Measurements from ENCODE around the gene ATP8B1. TPM values are rescaled to one million over a fixed set of nuclear protein-coding genes. Genes with fewer than 3 reads are reported as not detected.

ATP8B1 gene
- total and polyA plus RNA-seq, 11 donors = 3.0 to 12.8 (median 6.2) TPM

GRCh38 chr18:57816208-57816954 is 13.3 kb upstream of the ATP8B1 start:
- Histone ChIP-seq H3K27me3 (no peaks in the 10 kb centered on the region), H3K27ac (no peak overlapping the region), H3K4me1 (peaks cover 0 to 20% (median 14%) of the 10 kb centered on the region in 12 donors), H3K9me3 (peaks cover 0 to 24% (median 13%) of the 10 kb centered on the region in 12 donors), H3K4me3 (no peak overlapping the region), H3K36me3 (no peaks in the 10 kb centered on the region)
- DNase-seq (no peak), ATAC-seq (no peak)
- no peak for TF ChIP-seq POLR2A (IDR thresholded peaks at IDR 0.05)
- TF ChIP-seq CTCF (IDR thresholded peaks at IDR 0.05) = no peak
- intact Hi-C loops (cut with DNase I) = no loop called here
- 79 to 93% (median 86%) methylated on average over 10 of the region's 10 CpGs for WGBS, 4 donors

- 93 to 95% (median 95%) methylated on average over 2 of the region's 2 CpGs for whole genome bisulfite sequencing, 4 donors
- peaks cover 0 to 25% (median 14%) of the 10 kb centered on the region in 12 donors for H3K9me3 ChIP-seq
- H3K4me1 ChIP-seq = peaks cover 0 to 8% (median 4%) of the 10 kb centered on the region in 12 donors
- ATAC-seq (no peak), DNase-seq (no peak)
- H3K27me3 ChIP-seq = no peaks in the 10 kb centered on the region
- no peak overlapping the region for H3K4me3 ChIP-seq
- H3K36me3 ChIP-seq = no peaks in the 10 kb centered on the region
- no peak overlapping the region for H3K27ac ChIP-seq
- TF ChIP-seq CTCF (IDR thresholded peaks at IDR 0.05) = no peak
- no peak for TF ChIP-seq POLR2A (IDR thresholded peaks at IDR 0.05)
- intact Hi-C loops (cut with DNase I) = no loop called here
Observed at GRCh38 chr18:57814555-57814954, 11.4 kb upstream of the ATP8B1 start.

- H3K36me3 ChIP-seq = no peaks in the 10 kb centered on the region
- peaks cover 0 to 16% (median 10%) of the 10 kb centered on the region in 12 donors for H3K4me1 ChIP-seq
- DNase-seq = no peak
- H3K4me3 ChIP-seq = no peak overlapping the region
- no peak overlapping the region for H3K27ac ChIP-seq
- TF ChIP-seq CTCF (IDR thresholded peaks at IDR 0.05) (no peak), POLR2A (IDR thresholded peaks at IDR 0.05) (no peak)
- intact Hi-C loops (cut with DNase I) = no loop called here
- ATAC-seq = no peak
- H3K9me3 ChIP-seq = peaks cover 0 to 25% (median 14%) of the 10 kb centered on the region in 12 donors
- H3K27me3 ChIP-seq = no peaks in the 10 kb centered on the region
Observed at GRCh38 chr18:57813245-57813644, 10.1 kb upstream of the ATP8B1 start.

- DNase-seq = no peak
- H3K4me1 ChIP-seq = peaks cover 0 to 27% (median 18%) of the 10 kb centered on the region in 12 donors
- peaks cover 0 to 25% (median 14%) of the 10 kb centered on the region in 12 donors for H3K9me3 ChIP-seq
- no peaks in the 10 kb centered on the region for H3K27me3 ChIP-seq
- TF ChIP-seq CTCF (IDR thresholded peaks at IDR 0.05) (no peak), POLR2A (IDR thresholded peaks at IDR 0.05) (no peak)
- ATAC-seq = no peak
- H3K4me3 ChIP-seq = no peak overlapping the region
- H3K36me3 ChIP-seq = no peaks in the 10 kb centered on the region
- H3K27ac ChIP-seq = no peak overlapping the region
- intact Hi-C loops (cut with DNase I) = no loop called here
Observed at GRCh38 chr18:57812126-57812477, 9.0 kb upstream of the ATP8B1 start.
